ENCODE measurements around the gene KHDRBS1. TPM values are rescaled to one million over a fixed set of nuclear protein-coding genes. Genes with fewer than 3 reads are reported as not detected.

The KHDRBS1 gene
- 35.0 and 69.1 TPM in 2 replicates for total RNA-seq (2011; cell fraction: chromatin; rRNA removed; ENCODE audit: low replicate concordance)
- total RNA-seq (2011; cell fraction: nucleolus; rRNA removed): 25.7 and 30.0 TPM in 2 replicates
- 48.0 and 76.6 TPM in 2 replicates for total RNA-seq (2011; cell fraction: nucleoplasm; rRNA removed)
- total RNA-seq (2014; rRNA removed): 119 and 120 TPM in 2 replicates
- total RNA-seq (2014; rRNA removed; fragmentation: Illumina TruSeq; extraction: Trizol): 114 and 125 TPM in 2 replicates
- 97.2 and 102 TPM in 2 replicates for total RNA-seq (2015; rRNA removed; fragmentation: Illumina TruSeq; extraction: Trizol)
- 234 and 257 TPM in 2 replicates for total RNA-seq (2021)
- 53.7 and 55.5 TPM in 2 replicates for polyA plus RNA-seq (2011; rRNA removed)
- 42.2 and 48.3 TPM in 2 replicates for polyA plus RNA-seq (2011; cell fraction: cytosol; rRNA removed)
- polyA plus RNA-seq (2011; cell fraction: nucleus; rRNA removed): 41.0 and 48.4 TPM in 2 replicates
- 191 and 193 TPM in 2 replicates for polyA plus RNA-seq (2012)
- polyA plus RNA-seq (2014; fragmentation: Illumina TruSeq; extraction: Trizol): 199 and 203 TPM in 2 replicates
- polyA plus RNA-seq (2014; fragmentation: Nextera tagmentation; extraction: Ambion mirVana): 10 to 100 TPM; 48.4 to 53.2 TPM
- polyA plus RNA-seq (2014; rRNA removed): 116 and 140 TPM in 2 replicates
- 36.1 and 52.7 TPM in 2 replicates for polyA minus RNA-seq (2011; rRNA and poly(A)+ RNA removed)
- polyA minus RNA-seq (2011; cell fraction: cytosol; rRNA and poly(A)+ RNA removed): 70.3 and 82.8 TPM in 2 replicates
- 17.4 and 34.9 TPM in 2 replicates for polyA minus RNA-seq (2011; cell fraction: nucleus; rRNA and poly(A)+ RNA removed)
- Bru-seq, nascent RNA: percentile 97 among the genes with signal in this experiment
- BruChase-seq, experiment 1, labeled RNA remaining after a 2-hour chase: percentile 98 among the genes with signal in this experiment
- BruChase-seq, experiment 2, labeled RNA remaining after a 6-hour chase: percentile 97 among the genes with signal in this experiment
- long read RNA-seq, experiment 1, transcript KHDRBS1-202 (9 exons, 2,757 nt): major isoform, 1,331 of 1,564 reads
- long read RNA-seq, experiment 1, transcript KHDRBS1-204 (8 exons, 1,215 nt): minor isoform, 39 of 1,564 reads
- long read RNA-seq, experiment 1, partial matches to known transcripts: 147 of 1,564 reads
- long read RNA-seq, experiment 1, other reads (novel, unspliced or antisense): 46 of 1,564 reads
- long read RNA-seq, experiment 2, transcript KHDRBS1-202 (9 exons, 2,757 nt): major isoform, 75 of 333 reads
- long read RNA-seq, experiment 2, partial matches to known transcripts: 49 of 333 reads
- long read RNA-seq, experiment 2, other reads (novel, unspliced or antisense): 208 of 333 reads
- long read RNA-seq, experiment 3, transcript KHDRBS1-202 (9 exons, 2,757 nt): major isoform, 153 of 184 reads
- long read RNA-seq, experiment 3, partial matches to known transcripts: 23 of 184 reads
- long read RNA-seq, experiment 3, other reads (novel, unspliced or antisense): 7 of 184 reads

GRCh38 chr1:32013386-32014198 is at the start of gene KHDRBS1:
TSS of gene KHDRBS1 (plus strand) at chr1:32013868. CDS start at chr1:32013996, 128 bp downstream.
- ATAC-seq (peak; percentile 83), DNase-seq (ENCODE audit: extremely low read depth in 1 of 4, low spot score in 3 of 4) (peak; percentile 100), FAIRE-seq (peak; percentile 91)
- Histone ChIP-seq H3K9ac (ENCODE audit: insufficient read depth in 1 of 2, low read depth in 2 of 2, low read length in 2 of 2) (peak within 1 kb of the TSS; percentile 96 to 98), H4K20me1 (replicated peaks; ENCODE audit: control insufficient read depth, insufficient read depth, low read length) (peaks cover 27% of the 10 kb centered on the region), H3K79me2 (ENCODE audit: control insufficient read depth, insufficient read depth, low read length) (peaks cover 48% of the 10 kb centered on the region), H3K9me1 (ENCODE audit: control insufficient read depth, insufficient read depth, low read length) (no peaks in the 10 kb centered on the region), H3K27ac (ENCODE audit: extremely low read depth, low read depth, low read length) (peak within 1 kb of the TSS; percentile 95), H2AFZ (ENCODE audit: low read depth, low read length) (peak within 1 kb of the TSS; percentile 90), H3K27me3 (ENCODE audit: control insufficient read depth in 2 of 2, insufficient read depth in 2 of 2, low read length in 2 of 2) (no peaks in the 10 kb centered on the region), H3K36me3 (ENCODE audit: control insufficient read depth, insufficient read depth, low read length) (peaks cover 27% of the 10 kb centered on the region), H3K4me3 (peak within 1 kb of the TSS; percentile 82), H3K4me1 (replicated peaks in 1 of 2; ENCODE audit: control insufficient read depth in 2 of 2, insufficient read depth in 2 of 2, low read length in 2 of 2) (peaks cover 24 to 42% of the 10 kb centered on the region in 2 experiments; a peak in 4 of 5 replicates), H3K9me3 (replicated peaks; ENCODE audit: control insufficient read depth, insufficient read depth, low read depth, low read length) (no peaks in the 10 kb centered on the region), H3K4me2 (ENCODE audit: insufficient read depth, low read length) (peak within 1 kb of the TSS; percentile 87)
- under 1% methylated on average over 99 of the region's 101 CpGs for WGBS (ENCODE audit: insufficient coverage, low coverage, missing lambda C conversion rate)
- ChIA-PET CTCF (ENCODE audit: low intra/inter-chr PET ratio) (no interaction called here), POLR2A (interaction anchor here (0.5 to 2.4 kb wide), 15 partner anchors 9 to 956 kb away, joined by 3 to 15 read pairs (median 4); partner anchors contain the start of genes KPNA6 and PTP4A2)
- BruUV-seq (replicated peaks): no TSS peak
- in situ Hi-C loops (cut with MboI) (no loop called here), intact Hi-C loops (cut with micrococcal nuclease) (loop anchor here (5.0 to 10.0 kb wide), 2 partner anchors 36 to 171 kb away; no protein-coding TSS in a partner anchor)
- peak; percentile 68; the same call in 1 of the 2 replicates for TF ChIP-seq PHB (CRISPR knock-in tag; IDR thresholded peaks at IDR 0.05)
- TF ChIP-seq CBX1 (IDR thresholded peaks at IDR 0.05; ENCODE audit: low read depth): 0 out of 2 replicates have a peak, but pooled peaks have one; percentile 17
- TF ChIP-seq MAZ (CRISPR knock-in tag; conservative IDR thresholded peaks at IDR 0.05 in 1 of 2, IDR thresholded peaks at IDR 0.05 in 1 of 2): peak; percentile 82 to 92
- TF ChIP-seq CAMTA2 (CRISPR knock-in tag; conservative IDR thresholded peaks at IDR 0.05): no peak
- peak; percentile 90 for TF ChIP-seq SOX6 (IDR thresholded peaks at IDR 0.05)
- TF ChIP-seq E2F3 (CRISPR knock-in tag; IDR thresholded peaks at IDR 0.05): peak; percentile 71; the same call in 1 of the 2 replicates
- TF ChIP-seq, protein P1, sequence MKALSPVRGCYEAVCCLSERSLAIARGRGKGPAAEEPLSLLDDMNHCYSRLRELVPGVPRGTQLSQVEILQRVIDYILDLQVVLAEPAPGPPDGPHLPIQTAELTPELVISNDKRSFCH (CRISPR knock-in tag; IDR thresholded peaks at IDR 0.05): no peak
- TF ChIP-seq, protein P1 (tag; IDR thresholded peaks at IDR 0.05): peak; percentile 76; the same call in 1 of the 2 replicates
- peak; percentile 77 for TF ChIP-seq MTA3 (IDR thresholded peaks at IDR 0.05; ENCODE audit: borderline replicate concordance)
- TF ChIP-seq, protein P2, sequence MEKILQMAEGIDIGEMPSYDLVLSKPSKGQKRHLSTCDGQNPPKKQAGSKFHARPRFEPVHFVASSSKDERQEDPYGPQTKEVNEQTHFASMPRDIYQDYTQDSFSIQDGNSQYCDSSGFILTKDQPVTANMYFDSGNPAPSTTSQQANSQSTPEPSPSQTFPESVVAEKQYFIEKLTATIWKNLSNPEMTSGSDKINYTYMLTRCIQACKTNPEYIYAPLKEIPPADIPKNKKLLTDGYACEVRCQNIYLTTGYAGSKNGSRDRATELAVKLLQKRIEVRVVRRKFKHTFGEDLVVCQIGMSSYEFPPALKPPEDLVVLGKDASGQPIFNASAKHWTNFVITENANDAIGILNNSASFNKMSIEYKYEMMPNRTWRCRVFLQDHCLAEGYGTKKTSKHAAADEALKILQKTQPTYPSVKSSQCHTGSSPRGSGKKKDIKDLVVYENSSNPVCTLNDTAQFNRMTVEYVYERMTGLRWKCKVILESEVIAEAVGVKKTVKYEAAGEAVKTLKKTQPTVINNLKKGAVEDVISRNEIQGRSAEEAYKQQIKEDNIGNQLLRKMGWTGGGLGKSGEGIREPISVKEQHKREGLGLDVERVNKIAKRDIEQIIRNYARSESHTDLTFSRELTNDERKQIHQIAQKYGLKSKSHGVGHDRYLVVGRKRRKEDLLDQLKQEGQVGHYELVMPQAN (IDR thresholded peaks at IDR 0.05; ENCODE audit: borderline replicate concordance): peak; percentile 96
- TF ChIP-seq, protein P3, sequence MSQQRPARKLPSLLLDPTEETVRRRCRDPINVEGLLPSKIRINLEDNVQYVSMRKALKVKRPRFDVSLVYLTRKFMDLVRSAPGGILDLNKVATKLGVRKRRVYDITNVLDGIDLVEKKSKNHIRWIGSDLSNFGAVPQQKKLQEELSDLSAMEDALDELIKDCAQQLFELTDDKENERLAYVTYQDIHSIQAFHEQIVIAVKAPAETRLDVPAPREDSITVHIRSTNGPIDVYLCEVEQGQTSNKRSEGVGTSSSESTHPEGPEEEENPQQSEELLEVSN (IDR thresholded peaks at IDR 0.05; ENCODE audit: borderline replicate concordance in 1 of 2, extremely low read depth in 1 of 2, insufficient read depth in 1 of 2, insufficient read length in 1 of 2, low read depth in 1 of 2, low read length in 1 of 2, poor library complexity in 1 of 2, severe bottlenecking in 1 of 2): peak; percentile 91 to 94

All from K562 (cell line).